K562 (cell line): Measurements from ENCODE around the gene UBXN11. TPM values are rescaled to one million over a fixed set of nuclear protein-coding genes. Genes with fewer than 3 reads are reported as not detected.

Experiments
- ARHGAP35 ChIP-seq: fragments of 450-650 bp; IDR thresholded peaks from 2 replicates; pipeline ENCODE4 v1.6.1; 2018; ENCODE audit not compliant: partially characterized antibody
- ATF3 ChIP-seq, 2 experiments: fragments of 450-650 bp in 1 of 2; sonication (generic) in 1 of 2; formaldehyde crosslinking in 1 of 2; IDR thresholded peaks in 1 of 2; conservative IDR thresholded peaks in 1 of 2; 2 replicates each; pipeline versions ENCODE4 v1.6.1 to v1.8.1; 2016 to 2023; ENCODE audit warnings: mild to moderate bottlenecking in 2 of 2, moderate library complexity in 2 of 2, inconsistent platforms in 1 of 2, missing genetic modification reagents in 1 of 2
- CBFA2T2 ChIP-seq: fragments of 450-650 bp; conservative IDR thresholded peaks from 2 replicates; pipeline ENCODE4 v1.6.1; 2017; ENCODE audit warnings: mild to moderate bottlenecking
- CBFB ChIP-seq: sonication (generic); formaldehyde crosslinking; IDR thresholded peaks from 2 replicates; pipeline ENCODE4 v1.4.0; 2020; ENCODE audit warnings: mild to moderate bottlenecking, missing genetic modification reagents
- CHAMP1 ChIP-seq: fragments of 450-650 bp; IDR thresholded peaks from 2 replicates; pipeline ENCODE4 v1.6.1; 2016; ENCODE audit warnings: mild to moderate bottlenecking
- FOXA3 ChIP-seq, 2 experiments: fragments of 450-650 bp in 1 of 2; sonication (generic) in 1 of 2; formaldehyde crosslinking; IDR thresholded peaks in 1 of 2; conservative IDR thresholded peaks in 1 of 2; 2 replicates each; pipeline versions ENCODE4 v1.4.0 to v1.8.0; 2020 to 2022; ENCODE audit warnings: mild to moderate bottlenecking in 2 of 2, missing genetic modification reagents in 1 of 2
- HIVEP1 ChIP-seq: fragments of 250-450 bp; sonication (Bioruptor Pico); IDR thresholded peaks from 2 replicates; pipeline ENCODE4 v1.4.0; 2020; ENCODE audit warnings: mild to moderate bottlenecking
- KAT8 ChIP-seq: fragments of 450-650 bp; IDR thresholded peaks from 2 replicates; pipeline ENCODE4 v1.6.1; 2016; ENCODE audit warnings: low read depth, mild to moderate bottlenecking
- MEF2D ChIP-seq: conservative IDR thresholded peaks from 2 replicates; pipeline ENCODE4 v1.6.1; 2016; ENCODE audit warnings: low read depth, missing genetic modification characterization, missing compliant biosample characterization
- MXI1 ChIP-seq: IDR thresholded peaks from 2 replicates; pipeline ENCODE4 v1.6.1; 2011; ENCODE audit warnings: low read depth, mild to moderate bottlenecking, improper control_type of control experiment, low read length
- NEUROD1 ChIP-seq: fragments of 150-350 bp; IDR thresholded peaks from 2 replicates; pipeline ENCODE4 v1.6.1; 2014; ENCODE audit warnings: borderline replicate concordance, low read length, low read depth; ENCODE audit not compliant: partially characterized antibody
- PCBP2 ChIP-seq: fragments of 200-400 bp; formaldehyde crosslinking; IDR thresholded peaks from 2 replicates; pipeline ENCODE4 v1.6.1; 2018; ENCODE audit warnings: low read length, low read depth, mild to moderate bottlenecking, moderate library complexity; ENCODE audit not compliant: poor library complexity, severe bottlenecking
- POLR2AphosphoS2 ChIP-seq: IDR thresholded peaks from 2 replicates; pipeline ENCODE4 v1.6.1; 2012; ENCODE audit warnings: low read length, improper control_type of control experiment
- POLR2AphosphoS5 ChIP-seq: IDR thresholded peaks from 2 replicates; pipeline ENCODE4 v1.6.1; 2011; ENCODE audit warnings: mild to moderate bottlenecking, low read depth, low read length, moderate library complexity; ENCODE audit not compliant: control insufficient read depth, insufficient read depth
- RB1 ChIP-seq: fragments of 450-650 bp; IDR thresholded peaks from 2 replicates; pipeline ENCODE4 v1.6.1; 2017; ENCODE audit warnings: low read depth, mild to moderate bottlenecking
- RBM17 ChIP-seq: fragments of 200-400 bp; formaldehyde crosslinking; IDR thresholded peaks from 2 replicates; pipeline ENCODE4 v1.6.1; 2017; ENCODE audit warnings: low read depth, mild to moderate bottlenecking, low read length, borderline replicate concordance
- RUNX1 ChIP-seq: sonication (generic); IDR thresholded peaks from 2 replicates; pipeline ENCODE4 v1.6.1; 2016; ENCODE audit warnings: antibody characterized with exemption, low read depth
- TOE1 ChIP-seq, 2 experiments: fragments of 450-650 bp in 1 of 2; sonication (generic) in 1 of 2; formaldehyde crosslinking in 1 of 2; IDR thresholded peaks; 2 replicates each; pipeline versions ENCODE4 v1.7.1 to v1.8.0; 2016 to 2022; ENCODE audit warnings: borderline replicate concordance in 2 of 2, mild to moderate bottlenecking in 2 of 2, antibody characterized with exemption in 1 of 2, inconsistent platforms in 1 of 2, low read depth in 1 of 2, missing genetic modification reagents in 1 of 2, moderate library complexity in 1 of 2
- ZNF764 ChIP-seq: fragments of 250-450 bp; sonication (Bioruptor Pico); IDR thresholded peaks from 2 replicates; pipeline ENCODE4 v1.4.0; 2020; ENCODE audit warnings: low read depth, mild to moderate bottlenecking, moderate library complexity
- ZNF830 ChIP-seq: fragments of 250-450 bp; sonication (Bioruptor Pico); IDR thresholded peaks from 2 replicates; pipeline ENCODE4 v1.5.0; 2021; ENCODE audit warnings: mild to moderate bottlenecking
- polyA plus RNA-seq, 8 experiments: library from polyadenylated mRNA; depleted of rRNA in 4 of 8; stranded (reverse) in 5 of 8; unstranded in 3 of 8; fragments of >200 nt; fragmentation: Nextera tagmentation in 2 of 8; fragmentation: Illumina TruSeq in 1 of 8; extraction: Ambion mirVana in 2 of 8; extraction: Trizol in 1 of 8; gene quantifications; 2 replicates each; pipeline versions ENCODE4 v1.2.1 to v1.2.3, GENCODE V29; 2011 to 2014; ENCODE audit warnings: inconsistent platforms in 1 of 8, missing spikeins in 1 of 8
- total RNA-seq, 7 experiments: library from RNA; depleted of rRNA in 6 of 7; stranded (reverse); fragments of >200 nt in 6 of 7; fragmentation: Illumina TruSeq in 2 of 7; extraction: Trizol in 2 of 7; gene quantifications; 2 replicates each; pipeline versions ENCODE4 v1.2.1 to v1.2.3, GENCODE V29; 2011 to 2021; ENCODE audit warnings: low replicate concordance in 1 of 7

UBXN11 gene
- total and polyA plus RNA-seq, 9 of the 15 experiments (the other 6 are each of a cell fraction or from before 2014, with no cell fraction given): 0.48 to 34.3 (median 11.3) TPM

DNA sequence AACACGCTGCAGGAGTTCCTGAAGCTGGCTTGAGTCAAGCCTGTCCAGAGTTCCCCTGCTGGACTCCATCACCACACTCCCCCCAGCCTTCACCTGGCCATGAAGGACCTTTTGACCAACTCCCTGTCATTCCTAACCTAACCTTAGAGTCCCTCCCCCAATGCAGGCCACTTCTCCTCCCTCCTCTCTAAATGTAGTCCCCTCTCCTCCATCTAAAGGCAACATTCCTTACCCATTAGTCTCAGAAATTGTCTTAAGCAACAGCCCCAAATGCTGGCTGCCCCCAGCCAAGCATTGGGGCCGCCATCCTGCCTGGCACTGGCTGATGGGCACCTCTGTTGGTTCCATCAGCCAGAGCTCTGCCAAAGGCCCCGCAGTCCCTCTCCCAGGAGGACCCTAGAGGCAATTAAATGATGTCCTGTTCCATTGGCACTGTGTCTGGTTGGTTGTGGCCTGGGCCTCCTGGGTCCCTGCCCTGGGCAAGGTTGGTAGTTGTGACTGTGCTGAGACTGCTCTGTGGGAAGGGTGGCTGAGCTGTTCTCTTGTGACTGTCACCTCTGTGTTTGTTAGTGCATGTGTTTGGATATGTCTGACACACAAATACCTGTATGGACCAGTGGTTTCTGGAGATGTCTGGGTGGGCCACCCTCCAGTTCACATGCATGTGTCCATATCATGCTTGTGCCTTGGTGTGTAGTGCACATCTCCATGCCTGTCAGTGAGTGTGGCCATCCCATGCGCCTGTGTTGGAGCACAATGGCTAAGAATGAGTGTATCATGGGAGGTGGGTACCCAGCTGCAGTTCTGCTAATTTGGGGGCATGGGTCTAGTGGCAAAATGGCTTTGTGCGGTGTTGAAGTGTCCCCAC is 25.1 kb downstream of the UBXN11 start (continued):
- TF ChIP-seq POLR2AphosphoS5: 0 out of 2 replicates have a peak, but pooled peaks have one; percentile 15
- TF ChIP-seq ARHGAP35: no peak
- peak in 1 of 2 experiments; percentile 64; a peak in 1 of 4 replicates for TF ChIP-seq FOXA3 (CRISPR knock-in tag; conservative IDR thresholded peaks at IDR 0.05 in 1 of 2, IDR thresholded peaks at IDR 0.05 in 1 of 2)
- TF ChIP-seq ZNF830: no peak
- no peak for TF ChIP-seq PCBP2
- TF ChIP-seq CBFA2T2: no peak
- no peak for TF ChIP-seq TOE1 (IDR thresholded peaks at IDR 0.05; ENCODE audit: borderline replicate concordance)
- TF ChIP-seq TOE1 (CRISPR knock-in tag; IDR thresholded peaks at IDR 0.05; ENCODE audit: borderline replicate concordance, low read depth): no peak
- no peak for TF ChIP-seq ZNF764
- 0 out of 2 replicates have a peak, but pooled peaks have one; percentile 9 for TF ChIP-seq RB1
- TF ChIP-seq HIVEP1 (CRISPR knock-in tag): 0 out of 2 replicates have a peak, but pooled peaks have one; percentile 21
- TF ChIP-seq CBFB (CRISPR knock-in tag): 0 out of 2 replicates have a peak, but pooled peaks have one; percentile 61
- TF ChIP-seq ATF3 (IDR thresholded peaks at IDR 0.05): no peak
- TF ChIP-seq ATF3 (CRISPR knock-in tag; conservative IDR thresholded peaks at IDR 0.05): no peak
- no peak for TF ChIP-seq MXI1
- TF ChIP-seq POLR2AphosphoS2: peak; percentile 55
- no peak for TF ChIP-seq RUNX1
- no peak for TF ChIP-seq KAT8
- no peak for TF ChIP-seq RBM17
- no peak for TF ChIP-seq NEUROD1
- no peak for TF ChIP-seq CHAMP1
- TF ChIP-seq MEF2D (tag): no peak
